Stimulated activated memory B cell treated with anti-CD40 and anti-IgM and Interleukin-4, amounts not matched to agents 10 μg/mL and 1 μg/mL and 100 μg/mL, for 72 hours (primary cell): Measurements from ENCODE around the gene NVL.
"Not testable (repeated sequence)": the region's sequence is repeated elsewhere in the genome, so short reads cannot be mapped to it uniquely, and the experiment has no call there.

Experiments
- ATAC-seq: fragments of 150-1000 bp; cut with Tn5 transposase; 2 replicates; pipeline ENCODE4 v1.10.0; 2021
- H3K27ac Mint-ChIP-seq: one replicate; pipeline ENCODE4 v1.8.0; 2022; ENCODE audit warnings: mild to moderate bottlenecking, mixed read lengths
- H3K27me3 Mint-ChIP-seq: one replicate; pipeline ENCODE4 v1.8.0; 2022; ENCODE audit warnings: mixed read lengths
- H3K36me3 Mint-ChIP-seq: one replicate; pipeline ENCODE4 v1.8.0; 2022; ENCODE audit warnings: mixed read lengths
- H3K4me1 Mint-ChIP-seq: one replicate; pipeline ENCODE4 v1.8.0; 2022; ENCODE audit warnings: mixed read lengths
- H3K4me3 Mint-ChIP-seq: one replicate; pipeline ENCODE4 v1.8.0; 2022; ENCODE audit warnings: mild to moderate bottlenecking, moderate library complexity, mixed read lengths
- H3K9me3 Mint-ChIP-seq: one replicate; pipeline ENCODE4 v1.8.0; 2022; ENCODE audit warnings: mixed read lengths

The NVL gene

DNA sequence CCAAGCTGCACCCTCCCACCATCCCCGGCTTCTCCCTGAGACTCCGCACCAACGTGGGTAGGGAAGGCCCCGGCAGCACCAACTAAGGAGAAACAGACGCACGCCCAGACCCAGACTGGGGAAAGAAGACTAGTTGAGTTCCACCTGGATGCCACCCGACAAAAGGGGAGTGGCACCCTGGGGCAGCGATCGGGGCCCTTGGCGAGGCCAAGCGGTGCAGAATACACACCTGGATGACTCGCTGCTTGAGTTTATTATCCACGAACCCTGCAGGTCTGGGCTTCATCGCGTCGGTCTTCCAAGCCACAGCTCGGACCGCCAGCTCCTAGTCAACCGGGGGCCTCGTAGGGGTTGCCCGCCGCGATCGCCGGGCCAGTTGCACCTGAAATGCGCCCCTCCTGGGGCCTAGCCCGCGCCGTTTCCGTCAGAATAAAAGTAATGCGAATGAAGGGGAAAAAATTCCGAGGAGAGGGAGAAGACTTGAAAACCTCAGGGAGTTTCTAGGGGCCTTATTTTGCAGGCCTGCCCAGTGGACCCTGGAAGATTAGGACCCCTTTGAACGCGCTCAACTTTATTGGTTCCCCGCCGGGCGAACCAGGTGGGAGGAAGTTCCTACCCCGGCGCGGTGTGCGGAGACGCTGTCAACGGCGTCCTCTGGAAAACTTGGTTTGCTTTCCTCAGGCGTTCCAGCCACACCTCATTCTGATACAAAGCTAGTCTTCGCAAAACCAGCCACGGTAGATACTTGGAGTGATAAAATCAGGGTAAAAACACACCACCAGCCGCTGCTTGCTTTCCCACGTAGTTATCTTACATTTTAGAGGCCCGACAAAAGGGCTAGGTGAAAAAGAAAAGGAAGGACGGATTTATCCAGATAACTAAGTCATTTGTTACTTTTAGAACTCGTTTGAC, at the start of gene NVL:
Gene NVL, minus strand, starts transcription at position 331 of the 912 bp plus-strand sequence. Its CDS starts 45 bp downstream, at position 286.
- Mint-ChIP-seq H3K4me3 (peak within 1 kb of the TSS; percentile 84), H3K27me3 (no peaks in the 10 kb centered on the region), H3K27ac (peak within 1 kb of the TSS; percentile 98), H3K36me3 (no peaks in the 10 kb centered on the region), H3K9me3 (no peaks in the 10 kb centered on the region), H3K4me1 (peaks cover 53% of the 10 kb centered on the region)
- ATAC-seq = peak; percentile 93

DNA sequence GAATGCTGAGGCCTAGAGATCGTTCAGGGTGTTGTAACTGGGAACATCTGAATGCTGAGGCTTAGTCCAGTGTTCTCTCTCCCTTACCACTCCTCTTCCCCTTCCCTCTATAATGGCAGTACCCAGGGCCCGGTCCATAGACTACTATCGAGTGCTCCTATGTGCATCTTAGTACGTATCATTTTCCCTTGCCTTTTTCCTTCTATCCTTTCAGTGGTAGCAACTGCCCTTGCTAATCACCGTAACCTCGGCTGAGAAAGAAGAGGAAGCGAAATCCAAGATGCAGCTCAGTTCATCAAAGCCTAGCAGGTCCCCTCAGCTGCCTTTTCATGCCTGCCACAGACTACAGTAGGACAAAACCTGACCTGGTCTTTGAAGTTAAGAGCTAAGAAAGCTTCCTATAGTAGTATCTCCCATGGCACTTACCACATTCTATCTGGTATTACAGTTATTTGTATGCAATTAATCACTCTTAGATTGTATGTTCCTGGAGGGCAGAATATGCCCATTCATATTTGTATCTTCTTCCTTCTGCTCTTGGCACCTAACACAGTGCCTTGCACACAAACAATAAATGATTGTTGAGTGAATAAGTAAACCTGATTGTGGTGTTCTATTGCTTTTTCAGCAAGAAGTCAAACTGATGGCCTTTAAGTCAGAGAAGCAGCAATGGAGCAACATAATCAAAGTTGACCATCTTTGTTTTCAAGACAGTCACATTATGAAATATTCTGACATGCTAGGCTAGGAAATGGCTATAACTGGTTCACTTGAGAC, 49.1 kb upstream of the NVL start:
- ATAC-seq = peak; percentile 70
- Mint-ChIP-seq H3K9me3 (no peaks in the 10 kb centered on the region), H3K27ac (no peak overlapping the region), H3K4me1 (peaks cover 24% of the 10 kb centered on the region), H3K27me3 (no peaks in the 10 kb centered on the region), H3K4me3 (no peak overlapping the region), H3K36me3 (peaks cover 40% of the 10 kb centered on the region)

DNA sequence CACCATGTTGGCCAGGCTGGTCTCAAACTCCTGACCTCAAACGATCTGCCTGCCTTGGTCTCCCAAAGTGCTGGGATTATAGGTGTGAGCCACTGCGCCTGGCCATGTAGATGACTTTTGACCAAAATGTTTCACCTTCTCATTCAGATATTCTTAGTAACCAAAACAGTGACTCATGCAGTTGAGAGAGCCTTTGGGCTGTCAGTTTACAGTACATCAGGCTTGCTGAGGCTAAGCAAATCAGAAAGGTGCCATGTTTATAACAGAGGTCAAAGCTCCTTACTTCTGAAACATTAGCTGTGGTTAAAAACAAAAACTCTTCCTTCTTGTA, 47.7 kb upstream of the NVL start:
- peaks cover 24% of the 10 kb centered on the region for H3K4me1 Mint-ChIP-seq
- ATAC-seq = no peak
- H3K27me3 Mint-ChIP-seq = no peaks in the 10 kb centered on the region
- H3K4me3 Mint-ChIP-seq = no peak overlapping the region
- no peaks in the 10 kb centered on the region for H3K9me3 Mint-ChIP-seq
- no peak overlapping the region for H3K27ac Mint-ChIP-seq
- peaks cover 46% of the 10 kb centered on the region for H3K36me3 Mint-ChIP-seq

DNA sequence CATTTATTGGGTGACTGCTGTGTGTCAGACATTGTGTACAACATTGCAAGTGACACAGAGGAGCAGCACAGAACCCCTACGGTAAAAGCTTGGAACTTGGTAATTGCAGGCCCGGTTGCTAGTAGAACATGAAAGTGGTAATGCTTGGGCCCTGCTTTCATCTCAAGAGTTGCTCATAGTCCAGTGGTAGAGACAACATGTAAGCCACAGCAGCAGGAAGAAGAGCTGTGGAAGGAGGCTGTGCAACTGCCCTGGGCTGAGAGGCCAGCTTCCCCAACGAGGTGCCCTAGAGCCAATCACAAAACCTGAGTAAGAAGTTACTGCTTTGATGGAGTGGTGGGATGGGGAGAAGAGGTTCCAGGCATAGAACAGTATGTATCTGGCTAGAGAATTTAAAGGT, 45.1 kb upstream of the NVL start:
- Mint-ChIP-seq H3K27ac (no peak overlapping the region), H3K27me3 (no peaks in the 10 kb centered on the region), H3K36me3 (peaks cover 65% of the 10 kb centered on the region), H3K9me3 (no peaks in the 10 kb centered on the region), H3K4me3 (no peak overlapping the region), H3K4me1 (peaks cover 15% of the 10 kb centered on the region)
- ATAC-seq = no peak

DNA sequence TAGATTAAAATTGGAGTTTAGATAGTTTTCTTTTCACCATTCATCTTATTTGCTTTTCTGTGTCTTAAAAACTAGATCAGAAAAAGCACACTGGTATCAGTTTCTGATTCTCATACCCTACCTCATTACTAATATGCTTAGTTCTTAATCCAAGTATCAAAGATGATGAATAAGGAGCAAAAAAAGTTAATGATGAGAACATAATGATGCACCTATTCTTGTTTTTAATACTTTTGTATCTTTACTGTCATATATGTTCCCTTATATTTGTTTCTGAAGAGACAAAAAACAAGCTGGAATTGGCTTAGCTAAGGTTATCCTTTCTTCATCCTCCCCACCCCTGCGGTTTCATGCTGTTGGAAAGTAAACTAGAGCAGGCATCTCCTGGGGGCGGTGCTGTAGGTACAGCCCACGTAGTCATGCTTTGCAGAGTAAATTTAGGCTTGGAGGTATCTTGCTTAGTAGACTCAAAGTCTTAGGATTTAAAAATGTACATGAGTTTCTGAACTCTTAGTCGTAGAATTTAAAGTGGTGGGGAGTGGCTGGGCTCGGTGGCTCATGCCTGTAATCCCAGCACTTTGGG, 43.1 kb upstream of the NVL start:
- H3K27me3 Mint-ChIP-seq = no peaks in the 10 kb centered on the region
- no peak overlapping the region for H3K27ac Mint-ChIP-seq
- H3K9me3 Mint-ChIP-seq = no peaks in the 10 kb centered on the region
- H3K4me3 Mint-ChIP-seq = no peak overlapping the region
- H3K36me3 Mint-ChIP-seq = peaks cover 74% of the 10 kb centered on the region
- peaks cover 4% of the 10 kb centered on the region for H3K4me1 Mint-ChIP-seq
- ATAC-seq = no peak

DNA sequence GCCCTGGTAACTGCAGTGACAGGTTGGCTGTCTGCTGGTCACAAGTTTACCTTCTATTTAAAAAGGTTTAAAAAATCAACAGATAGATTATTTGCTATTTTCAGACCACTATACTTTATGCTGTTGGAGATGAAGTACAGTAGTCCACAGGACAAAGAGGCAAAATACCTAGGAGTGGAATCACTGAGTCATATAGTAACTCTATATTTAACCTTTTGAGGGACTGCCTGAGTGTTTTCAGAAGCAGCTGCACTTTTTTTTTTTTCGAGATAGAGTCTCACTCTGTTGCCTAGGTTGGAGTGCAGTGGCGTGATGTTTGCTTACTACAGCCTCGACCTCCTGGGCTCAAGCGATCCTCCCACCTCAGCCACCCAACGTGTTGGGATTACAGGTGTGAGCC, 38.4 kb upstream of the NVL start:
- no peak overlapping the region for H3K4me3 Mint-ChIP-seq
- H3K27ac Mint-ChIP-seq = no peak overlapping the region
- no peaks in the 10 kb centered on the region for H3K9me3 Mint-ChIP-seq
- peaks cover 25% of the 10 kb centered on the region for H3K4me1 Mint-ChIP-seq
- H3K27me3 Mint-ChIP-seq = no peaks in the 10 kb centered on the region
- peak; percentile 70 for ATAC-seq
- H3K36me3 Mint-ChIP-seq = peaks cover 60% of the 10 kb centered on the region

DNA sequence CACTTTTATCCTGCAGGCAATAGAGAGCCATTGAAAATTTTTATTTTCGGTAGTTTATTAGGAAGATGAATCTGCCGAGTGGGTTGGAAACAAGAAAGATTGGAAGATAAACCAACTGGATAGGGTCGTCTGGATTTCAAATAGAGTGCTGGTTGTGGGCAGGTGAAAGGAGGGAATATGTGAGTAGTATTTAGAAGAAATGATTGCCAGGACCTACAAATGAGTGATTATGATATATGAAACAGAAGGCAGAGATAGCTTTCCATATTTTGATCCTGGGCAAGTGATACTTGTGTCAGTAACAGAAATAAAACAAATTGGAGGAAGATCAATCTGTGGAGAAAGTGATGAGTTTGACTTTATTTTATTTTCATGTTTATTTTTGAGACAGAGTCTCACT, 29.2 kb upstream of the NVL start:
- no peaks in the 10 kb centered on the region for H3K9me3 Mint-ChIP-seq
- no peak overlapping the region for H3K27ac Mint-ChIP-seq
- peaks cover 31% of the 10 kb centered on the region for H3K36me3 Mint-ChIP-seq
- no peak for ATAC-seq
- no peak overlapping the region for H3K4me3 Mint-ChIP-seq
- H3K27me3 Mint-ChIP-seq = no peaks in the 10 kb centered on the region
- H3K4me1 Mint-ChIP-seq = peaks cover 51% of the 10 kb centered on the region

DNA sequence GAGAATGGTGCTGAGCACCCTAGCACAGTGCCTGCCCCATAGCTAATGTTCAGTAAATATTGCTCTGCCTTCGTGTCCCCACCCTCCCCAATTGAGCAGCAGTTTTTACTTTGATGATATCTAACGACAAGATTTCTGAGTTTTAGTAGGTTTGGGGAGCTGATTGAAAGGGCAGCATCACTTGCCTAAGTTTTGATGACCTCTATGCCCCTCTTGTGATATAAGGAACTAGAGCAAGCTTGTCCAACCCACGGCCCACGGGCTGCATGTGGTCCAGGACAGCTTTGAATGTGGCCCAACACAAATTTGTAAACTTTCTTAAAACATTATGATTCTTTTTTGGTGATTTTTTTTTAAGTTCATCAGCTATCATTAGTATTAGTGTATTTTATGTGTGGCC, 28.3 kb upstream of the NVL start:
- H3K4me3 Mint-ChIP-seq = peak overlapping the region; percentile 88
- no peaks in the 10 kb centered on the region for H3K27me3 Mint-ChIP-seq
- H3K27ac Mint-ChIP-seq = no peak overlapping the region
- H3K9me3 Mint-ChIP-seq = no peaks in the 10 kb centered on the region
- peaks cover 21% of the 10 kb centered on the region for H3K36me3 Mint-ChIP-seq
- ATAC-seq = no peak
- H3K4me1 Mint-ChIP-seq = peaks cover 41% of the 10 kb centered on the region

DNA sequence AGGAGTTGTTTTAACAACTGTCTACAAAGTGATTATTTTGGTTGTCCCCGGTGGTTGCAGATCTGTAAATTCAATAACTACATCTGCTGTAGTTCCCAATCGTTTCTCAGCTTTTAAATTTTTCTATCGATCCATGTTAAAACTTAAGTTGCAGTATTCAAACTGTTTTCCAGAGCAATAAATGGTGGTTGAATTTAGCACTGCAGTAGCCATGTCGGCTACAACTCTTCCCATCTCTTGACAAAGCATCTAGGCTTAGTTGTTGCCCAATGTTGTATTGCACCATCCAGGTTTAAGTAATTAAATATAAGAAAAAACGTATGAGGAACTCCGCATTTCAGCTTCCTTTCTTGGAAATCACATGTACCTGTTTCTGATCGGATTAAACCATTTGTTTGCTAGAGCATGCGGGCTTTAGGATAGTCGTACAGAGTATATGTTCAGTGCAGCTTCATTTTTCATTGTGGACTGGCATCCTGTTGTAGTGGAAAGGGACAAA, 27.7 kb upstream of the NVL start:
- ATAC-seq = no peak
- H3K27ac Mint-ChIP-seq = peak overlapping the region; percentile 81

DNA sequence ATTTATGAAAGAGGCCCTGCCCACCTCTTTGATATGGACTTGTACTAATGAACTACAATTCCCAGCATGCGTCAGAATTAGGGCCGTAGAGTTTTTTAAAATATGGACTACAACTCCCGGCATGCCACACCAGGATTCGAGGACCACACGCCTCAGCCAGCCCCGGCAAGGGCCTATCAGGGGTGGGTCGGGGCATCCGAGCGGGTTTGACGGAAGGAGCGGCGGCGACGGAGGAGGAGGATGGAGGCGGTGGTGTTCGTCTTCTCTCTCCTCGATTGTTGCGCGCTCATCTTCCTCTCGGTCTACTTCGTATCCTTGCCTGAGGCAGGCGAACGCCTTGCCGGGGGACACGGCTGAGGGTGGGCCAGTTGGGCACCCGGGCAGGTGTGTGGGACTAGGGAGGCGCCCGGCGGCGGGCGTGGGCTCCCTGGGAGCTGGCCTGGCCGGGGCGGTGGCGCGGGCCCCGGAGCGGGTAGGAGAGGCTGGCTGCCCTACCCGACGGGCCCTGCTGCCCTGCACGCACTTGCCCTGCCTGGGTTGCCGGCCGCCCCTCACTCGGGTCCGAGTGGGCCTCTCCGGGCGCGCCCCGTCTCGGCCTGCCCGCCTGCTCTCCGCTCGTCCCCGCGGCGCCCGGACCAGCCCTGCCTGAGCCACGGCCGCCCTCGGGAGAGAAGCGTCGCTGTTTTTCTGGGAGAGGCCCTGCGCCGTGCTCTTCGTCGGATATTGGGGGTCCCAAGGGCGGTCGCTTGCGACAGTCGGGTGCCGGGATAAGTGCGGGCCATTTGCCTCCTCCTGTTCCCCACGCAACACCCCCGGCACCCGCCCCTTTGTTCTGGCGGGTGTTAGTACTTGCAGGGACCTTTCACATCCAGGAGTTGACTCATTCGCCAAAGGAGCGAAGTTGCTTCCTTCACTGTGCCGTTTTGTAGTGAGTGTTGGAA, 27.0 kb upstream of the NVL start, which contains the start of gene CNIH4:
Gene CNIH4, plus strand, starts transcription at position 195 of the 941 bp plus-strand sequence. Its CDS starts 46 bp downstream, at position 241.
- Mint-ChIP-seq H3K36me3 (peaks cover 8% of the 10 kb centered on the region), H3K4me3 (peak within 1 kb of the TSS; percentile 88), H3K9me3 (no peaks in the 10 kb centered on the region), H3K27ac (peak within 1 kb of the TSS; percentile 81), H3K27me3 (no peaks in the 10 kb centered on the region), H3K4me1 (peaks cover 29% of the 10 kb centered on the region)
- ATAC-seq = peak; percentile 99

More for the DNA sequence above, 27.7 kb upstream of the NVL start:
- no peaks in the 10 kb centered on the region for H3K27me3 Mint-ChIP-seq
- H3K9me3 Mint-ChIP-seq = no peaks in the 10 kb centered on the region
- H3K36me3 Mint-ChIP-seq = peaks cover 15% of the 10 kb centered on the region
- H3K4me1 Mint-ChIP-seq = peaks cover 36% of the 10 kb centered on the region
- H3K4me3 Mint-ChIP-seq = peak overlapping the region; percentile 88

DNA sequence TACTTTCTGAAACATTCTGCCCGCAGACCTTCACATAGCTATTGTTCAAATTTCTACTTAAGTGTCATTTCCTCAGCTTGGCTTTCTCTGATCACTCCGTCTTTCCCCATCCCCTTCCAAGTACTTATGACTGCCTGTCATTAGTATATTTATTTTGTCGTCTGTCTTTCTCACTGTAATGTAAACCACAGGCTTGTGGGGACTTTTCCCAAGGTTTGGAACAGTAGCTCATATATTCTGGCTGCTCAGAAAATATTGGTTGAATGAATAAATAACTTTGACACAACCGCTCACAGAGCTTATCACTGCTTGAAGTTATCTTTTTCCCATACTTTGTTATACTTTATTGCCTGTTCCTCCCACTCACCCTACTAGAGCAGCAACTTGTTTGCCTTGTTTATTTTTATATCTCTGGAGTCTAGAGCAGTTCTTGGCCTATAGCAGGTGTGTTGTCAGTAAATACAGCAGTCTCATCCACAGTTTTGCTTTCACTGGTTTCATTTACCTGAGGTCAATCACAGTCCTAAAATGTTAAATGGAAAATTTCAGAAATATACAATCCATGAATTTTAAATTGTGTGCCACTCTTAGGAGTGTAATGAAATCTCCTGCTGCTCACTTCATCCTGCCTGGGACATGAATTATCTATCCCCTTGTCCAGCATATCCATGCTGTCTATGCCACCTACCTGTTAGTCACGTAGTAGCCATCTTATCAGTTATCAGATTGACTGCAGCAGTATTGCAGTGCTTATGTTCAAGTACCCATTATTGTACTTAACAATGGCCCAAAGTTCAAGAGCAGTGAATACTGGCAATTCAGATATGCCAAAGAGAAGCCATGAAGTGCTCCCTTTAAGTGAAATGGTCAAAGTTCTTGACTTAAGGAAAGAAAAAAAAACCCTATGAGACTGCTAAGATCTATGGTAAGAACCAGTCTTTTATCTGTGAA, 24.3 kb upstream of the NVL start:
- H3K4me1 Mint-ChIP-seq = peaks cover 22% of the 10 kb centered on the region
- no peak overlapping the region for H3K4me3 Mint-ChIP-seq
- H3K27ac Mint-ChIP-seq = no peak overlapping the region
- H3K27me3 Mint-ChIP-seq = no peaks in the 10 kb centered on the region
- ATAC-seq = no peak
- no peaks in the 10 kb centered on the region for H3K9me3 Mint-ChIP-seq
- peaks cover 6% of the 10 kb centered on the region for H3K36me3 Mint-ChIP-seq

DNA sequence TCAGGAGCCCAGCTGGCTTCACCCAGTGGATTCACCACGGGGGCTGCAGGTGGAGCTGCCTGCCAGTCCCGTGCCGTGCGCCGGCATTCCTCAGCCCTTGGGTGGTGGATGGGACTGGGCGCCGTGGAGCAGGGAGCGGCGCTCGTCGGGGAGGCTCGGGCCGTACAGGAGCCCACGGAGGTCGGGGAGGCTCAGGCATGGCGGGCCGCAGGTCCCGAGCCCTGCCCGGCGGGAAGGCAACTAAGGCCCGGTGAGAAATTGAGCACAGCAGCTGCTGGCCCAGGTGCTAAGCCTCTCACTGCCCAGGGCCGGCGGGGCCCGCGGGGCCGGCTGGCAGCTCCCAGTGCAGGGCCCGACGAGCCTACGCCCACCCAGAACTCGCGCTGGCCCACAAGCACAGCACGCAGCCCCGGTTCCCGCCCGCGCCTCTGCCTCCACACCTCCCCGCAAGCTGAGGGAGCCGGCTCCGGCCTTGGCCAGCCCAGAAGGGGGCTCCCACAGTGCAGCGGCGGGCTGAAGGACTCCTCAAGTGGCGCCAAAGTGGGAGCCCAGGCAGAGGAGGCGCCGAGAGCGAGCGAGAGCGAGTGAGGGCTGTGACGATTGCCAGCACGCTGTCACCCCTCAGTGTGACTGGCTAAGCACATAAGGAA, 22.6 kb upstream of the NVL start:
- not testable (repeated sequence) for H3K27me3 Mint-ChIP-seq, H3K27ac Mint-ChIP-seq, H3K9me3 Mint-ChIP-seq, H3K4me3 Mint-ChIP-seq, H3K4me1 Mint-ChIP-seq, H3K36me3 Mint-ChIP-seq, ATAC-seq

DNA sequence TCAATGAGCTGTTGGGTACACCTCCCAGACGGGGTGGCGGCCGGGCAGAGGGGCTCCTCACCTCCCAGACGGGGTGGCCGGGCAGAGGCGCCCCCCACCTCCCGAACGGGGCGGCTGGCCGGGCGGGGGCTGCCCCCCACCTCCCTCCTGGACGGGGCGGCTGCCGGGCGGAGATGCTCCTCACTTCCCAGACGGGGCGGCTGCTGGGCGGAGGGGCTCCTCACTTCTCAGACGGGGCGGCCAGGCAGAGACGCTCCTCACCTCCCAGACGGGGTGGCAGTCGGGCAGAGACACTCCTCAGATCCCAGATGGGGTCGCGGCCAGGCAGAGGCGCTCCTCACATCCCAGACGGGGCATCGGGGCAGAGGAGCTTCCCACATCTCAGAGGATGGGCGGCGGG, 19.7 kb upstream of the NVL start:
- not testable (repeated sequence) for H3K36me3 Mint-ChIP-seq, H3K4me1 Mint-ChIP-seq, ATAC-seq, H3K9me3 Mint-ChIP-seq, H3K27ac Mint-ChIP-seq, H3K4me3 Mint-ChIP-seq
- peaks cover 17% of the 10 kb centered on the region for H3K27me3 Mint-ChIP-seq
